K562 (cell line): ENCODE measurements around the gene CNOT10. TPM values are rescaled to one million over a fixed set of nuclear protein-coding genes. Genes with fewer than 3 reads are reported as not detected.

Experiments
- ATAC-seq: fragments of 200-7000 bp; cut with Tn5 transposase; 3 replicates; pipeline ENCODE4 v1.9.1; 2020; ENCODE audit warnings: moderate library complexity
- BruUV-seq: library from RNA; stranded (reverse); fragments of 400-500 nt; replicated peaks from 2 replicates; lab custom pipeline; 2021; lab: Mats Ljungman, UMichigan
- CTCF ChIA-PET: fragments of 300-600 bp; formaldehyde crosslinking; extraction: SDS; loops from one replicate; lab custom pipeline; 2021; ENCODE audit warnings: low intra/inter-chr PET ratio; lab: Yijun Ruan, JAX
- POLR2A ChIA-PET: fragments of 300-600, 350-650 bp; sonication (Branson Sonifier 250); formaldehyde crosslinking; extraction: SDS; loops from one replicate; lab custom pipeline; 2021; ENCODE audit warnings: antibody characterized with exemption, inconsistent platforms; lab: Yijun Ruan, JAX
- DNase-seq, 4 experiments: peaks; one replicate each; pipeline versions ENCODE4 v3.0.0 to v3.0.0-alpha.2; 2011 to 2018; ENCODE audit warnings: low spot score in 3 of 4, mixed read lengths in 3 of 4; ENCODE audit errors: extremely low read depth in 1 of 4
- FAIRE-seq: peaks from 2 replicates; lab custom pipeline; 2011; peaks lifted over from hg19 to GRCh38; lab: Jason Lieb, UNC
- H2AFZ ChIP-seq: 2 replicates; pipeline ENCODE4 v1.6.0; 2011; ENCODE audit warnings: low read depth, low read length, control low read depth, inconsistent platforms
- H3K27ac ChIP-seq: fragments of 200-600 bp; 3 replicates; pipeline ENCODE4 v1.8.0; 2011; ENCODE audit warnings: low read depth, mild to moderate bottlenecking, control low read depth, inconsistent platforms, low read length, moderate library complexity, mixed read lengths; ENCODE audit errors: extremely low read depth
- H3K27me3 ChIP-seq, 2 experiments: fragments of 300-600 bp in 1 of 2; 2 replicates in 1 of 2; 3 replicates in 1 of 2; pipeline versions ENCODE4 v1.6.0 to v1.8.0; 2011; ENCODE audit warnings: inconsistent platforms in 2 of 2, low read length in 2 of 2, mild to moderate bottlenecking in 1 of 2, mixed read lengths in 1 of 2, moderate library complexity in 1 of 2; ENCODE audit not compliant: control insufficient read depth in 2 of 2, insufficient read depth in 2 of 2
- H3K36me3 ChIP-seq: fragments of 300-600 bp; 3 replicates; pipeline ENCODE4 v1.8.0; 2011; ENCODE audit warnings: mild to moderate bottlenecking, low read length, inconsistent platforms; ENCODE audit not compliant: control insufficient read depth, insufficient read depth
- H3K4me1 ChIP-seq, 2 experiments: fragments of 200-600 bp in 1 of 2; replicated peaks in 1 of 2; 2 replicates in 1 of 2; 3 replicates in 1 of 2; pipeline versions ENCODE4 v1.5.1 to v1.8.0; 2011; ENCODE audit warnings: inconsistent platforms in 2 of 2, low read length in 2 of 2, mild to moderate bottlenecking in 1 of 2, mixed read lengths in 1 of 2, moderate library complexity in 1 of 2; ENCODE audit not compliant: control insufficient read depth in 2 of 2, insufficient read depth in 2 of 2
- H3K4me2 ChIP-seq: 2 replicates; pipeline ENCODE4 v1.6.1; 2011; ENCODE audit warnings: low read length, control low read depth, inconsistent platforms, mixed read lengths; ENCODE audit not compliant: insufficient read depth
- H3K4me3 ChIP-seq: fragments of 200-600 bp; sonication (generic), shearing (Covaris generic); 2 replicates; pipeline ENCODE4 v1.5.1; 2016; ENCODE audit warnings: control low read depth, inconsistent platforms
- H3K79me2 ChIP-seq: fragments of 200-600 bp; 3 replicates; pipeline ENCODE4 v1.8.0; 2011; ENCODE audit warnings: low read length, inconsistent platforms; ENCODE audit not compliant: control insufficient read depth, insufficient read depth
- H3K9ac ChIP-seq, 2 experiments: 2 replicates each; pipeline versions ENCODE4 v1.6.0 to v1.6.1; 2011; ENCODE audit warnings: low read depth in 2 of 2, low read length in 2 of 2, control low read depth in 1 of 2, inconsistent platforms in 1 of 2, mild to moderate bottlenecking in 1 of 2, mixed read lengths in 1 of 2; ENCODE audit not compliant: insufficient read depth in 1 of 2
- H3K9me1 ChIP-seq: one replicate; pipeline ENCODE4 v1.6.0; 2011; ENCODE audit warnings: inconsistent platforms, mild to moderate bottlenecking, low read length, moderate library complexity; ENCODE audit not compliant: control insufficient read depth, insufficient read depth
- H3K9me3 ChIP-seq: replicated peaks from 2 replicates; pipeline ENCODE4 v1.5.1; 2011; ENCODE audit warnings: low read depth, low read length, inconsistent platforms; ENCODE audit not compliant: control insufficient read depth, insufficient read depth
- H4K20me1 ChIP-seq: replicated peaks from 2 replicates; pipeline ENCODE4 v1.6.1; 2011; ENCODE audit warnings: low read length, inconsistent platforms, mixed read lengths; ENCODE audit not compliant: control insufficient read depth, insufficient read depth
- NFRKB ChIP-seq: fragments of 450-650 bp; IDR thresholded peaks from 2 replicates; pipeline ENCODE4 v1.6.1; 2016; ENCODE audit warnings: low read depth
- RAD21 ChIP-seq, 2 experiments: fragments of 250-450 bp in 1 of 2; fragments of 450-650 bp in 1 of 2; sonication (Bioruptor Pico) in 1 of 2; formaldehyde crosslinking in 1 of 2; IDR thresholded peaks in 1 of 2; conservative IDR thresholded peaks in 1 of 2; 2 replicates each; pipeline versions ENCODE4 v1.4.0 to v1.8.0; 2020 to 2022; ENCODE audit warnings: mild to moderate bottlenecking in 2 of 2, moderate library complexity in 1 of 2
- SMC3 ChIP-seq: conservative IDR thresholded peaks from 2 replicates; pipeline ENCODE4 v1.6.1; 2011; ENCODE audit warnings: low read depth, low read length, improper control_type of control experiment; ENCODE audit not compliant: insufficient read depth
- YBX1 ChIP-seq: fragments of 450-650 bp; IDR thresholded peaks from 2 replicates; pipeline ENCODE4 v1.7.1; 2016; ENCODE audit warnings: mild to moderate bottlenecking
- ZNF589 ChIP-seq: fragments of 200-800 bp; sonication (Bioruptor generic); IDR thresholded peaks from 2 replicates; pipeline ENCODE4 v1.6.1; 2016; ENCODE audit warnings: low read depth, missing genetic modification characterization, missing compliant biosample characterization
- ZNF766 ChIP-seq: fragments of 200-800 bp; sonication (Bioruptor generic); conservative IDR thresholded peaks from 2 replicates; pipeline ENCODE4 v1.6.1; 2016; ENCODE audit warnings: missing genetic modification characterization, missing compliant biosample characterization
- ZZZ3 ChIP-seq: fragments of 450-650 bp; IDR thresholded peaks from 2 replicates; pipeline ENCODE4 v1.6.1; 2016; ENCODE audit warnings: antibody characterized with exemption, mild to moderate bottlenecking, moderate library complexity
- in situ Hi-C: fragments of 300-500 bp; cut with MboI; formaldehyde crosslinking; loops from 4 replicates; pipeline ENCODE4 v1.15.0; 2018; ENCODE audit warnings: inconsistent platforms, mixed read lengths
- intact Hi-C: fragments of 100-400 bp; cut with micrococcal nuclease; formaldehyde crosslinking; loops from 2 replicates; pipeline ENCODE4 v1.14.2; 2022
- polyA plus RNA-seq, 8 experiments: library from polyadenylated mRNA; depleted of rRNA in 4 of 8; stranded (reverse) in 5 of 8; unstranded in 3 of 8; fragments of >200 nt; fragmentation: Nextera tagmentation in 2 of 8; fragmentation: Illumina TruSeq in 1 of 8; extraction: Ambion mirVana in 2 of 8; extraction: Trizol in 1 of 8; gene quantifications; 2 replicates each; pipeline versions ENCODE4 v1.2.1 to v1.2.3, GENCODE V29; 2011 to 2014; ENCODE audit warnings: inconsistent platforms in 1 of 8, missing spikeins in 1 of 8
- total RNA-seq, 7 experiments: library from RNA; depleted of rRNA in 6 of 7; stranded (reverse); fragments of >200 nt in 6 of 7; fragmentation: Illumina TruSeq in 2 of 7; extraction: Trizol in 2 of 7; gene quantifications; 2 replicates each; pipeline versions ENCODE4 v1.2.1 to v1.2.3, GENCODE V29; 2011 to 2021; ENCODE audit warnings: low replicate concordance in 1 of 7
- TF ChIP-seq, protein P1 (sequence below), 3 experiments: IDR thresholded peaks in 2 of 3; conservative IDR thresholded peaks in 1 of 3; 2 replicates each; pipeline ENCODE4 v1.5.1; 2011 to 2012; ENCODE audit warnings: low read length in 3 of 3, mild to moderate bottlenecking in 3 of 3, control low read depth in 2 of 3, improper control_type of control experiment in 1 of 3, inconsistent platforms in 1 of 3, low read depth in 1 of 3, mixed read lengths in 1 of 3, moderate library complexity in 1 of 3; ENCODE audit not compliant: insufficient read depth in 2 of 3
- TF ChIP-seq, protein P2 (sequence below): IDR thresholded peaks from 2 replicates; pipeline ENCODE4 v1.6.1; 2012; ENCODE audit warnings: low read depth, low read length, improper control_type of control experiment, borderline replicate concordance

The CNOT10 gene
- total and polyA plus RNA-seq, 9 of the 15 experiments (the other 6 are each of a cell fraction or from before 2014, with no cell fraction given) = 35.7 to 114 (median 81.9) TPM

DNA sequence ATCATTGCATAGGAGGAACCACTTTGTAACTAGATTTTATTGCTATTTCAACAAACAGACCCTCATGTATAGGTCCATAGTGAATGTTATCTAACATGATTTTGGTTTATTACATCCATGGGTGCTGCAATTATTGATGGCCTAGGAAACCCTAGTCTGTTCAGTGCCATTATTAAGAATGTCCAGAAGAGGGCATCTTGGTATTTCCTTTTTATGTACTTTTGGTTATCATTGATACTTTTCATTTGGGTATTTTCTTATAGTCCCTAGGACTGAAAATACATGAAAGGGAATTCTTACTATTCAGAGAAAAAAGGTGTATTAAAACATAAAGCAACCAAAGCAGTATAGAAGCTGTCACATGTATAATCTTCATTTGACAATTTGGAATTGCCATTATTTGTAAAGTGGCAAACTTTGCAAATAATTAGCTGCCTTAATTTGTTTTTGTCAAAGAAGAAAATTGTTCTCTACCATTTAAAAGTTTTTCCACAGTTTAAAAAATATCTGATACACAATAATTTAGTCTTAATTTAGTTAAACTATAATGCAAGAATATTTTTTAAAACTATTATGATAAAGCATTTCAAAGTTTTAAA is 48.7 kb downstream of the CNOT10 start:
- CTCF ChIA-PET = interaction anchor here (2.6 kb wide), 1 partner anchor 201 kb away, joined by 18 read pairs; no protein-coding TSS in a partner anchor
- in situ Hi-C loops = no loop called here
- POLR2A ChIA-PET = no interaction called here
- TF ChIP-seq ZNF589 = no peak
- no peak for TF ChIP-seq YBX1
- peak; percentile 35; the same call in 1 of the 2 replicates for TF ChIP-seq SMC3
- TF ChIP-seq, protein P1, sequence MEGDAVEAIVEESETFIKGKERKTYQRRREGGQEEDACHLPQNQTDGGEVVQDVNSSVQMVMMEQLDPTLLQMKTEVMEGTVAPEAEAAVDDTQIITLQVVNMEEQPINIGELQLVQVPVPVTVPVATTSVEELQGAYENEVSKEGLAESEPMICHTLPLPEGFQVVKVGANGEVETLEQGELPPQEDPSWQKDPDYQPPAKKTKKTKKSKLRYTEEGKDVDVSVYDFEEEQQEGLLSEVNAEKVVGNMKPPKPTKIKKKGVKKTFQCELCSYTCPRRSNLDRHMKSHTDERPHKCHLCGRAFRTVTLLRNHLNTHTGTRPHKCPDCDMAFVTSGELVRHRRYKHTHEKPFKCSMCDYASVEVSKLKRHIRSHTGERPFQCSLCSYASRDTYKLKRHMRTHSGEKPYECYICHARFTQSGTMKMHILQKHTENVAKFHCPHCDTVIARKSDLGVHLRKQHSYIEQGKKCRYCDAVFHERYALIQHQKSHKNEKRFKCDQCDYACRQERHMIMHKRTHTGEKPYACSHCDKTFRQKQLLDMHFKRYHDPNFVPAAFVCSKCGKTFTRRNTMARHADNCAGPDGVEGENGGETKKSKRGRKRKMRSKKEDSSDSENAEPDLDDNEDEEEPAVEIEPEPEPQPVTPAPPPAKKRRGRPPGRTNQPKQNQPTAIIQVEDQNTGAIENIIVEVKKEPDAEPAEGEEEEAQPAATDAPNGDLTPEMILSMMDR (IDR thresholded peaks at IDR 0.05 in 2 of 3, conservative IDR thresholded peaks at IDR 0.05 in 1 of 3; ENCODE audit: insufficient read depth in 2 of 3, low read depth in 1 of 3, low read length in 3 of 3) = peak; percentile 34 to 67 (median 44); a peak in 3 of 6 replicates
- peak; percentile 41; the same call in 1 of the 2 replicates for TF ChIP-seq ZZZ3
- TF ChIP-seq, protein P2, sequence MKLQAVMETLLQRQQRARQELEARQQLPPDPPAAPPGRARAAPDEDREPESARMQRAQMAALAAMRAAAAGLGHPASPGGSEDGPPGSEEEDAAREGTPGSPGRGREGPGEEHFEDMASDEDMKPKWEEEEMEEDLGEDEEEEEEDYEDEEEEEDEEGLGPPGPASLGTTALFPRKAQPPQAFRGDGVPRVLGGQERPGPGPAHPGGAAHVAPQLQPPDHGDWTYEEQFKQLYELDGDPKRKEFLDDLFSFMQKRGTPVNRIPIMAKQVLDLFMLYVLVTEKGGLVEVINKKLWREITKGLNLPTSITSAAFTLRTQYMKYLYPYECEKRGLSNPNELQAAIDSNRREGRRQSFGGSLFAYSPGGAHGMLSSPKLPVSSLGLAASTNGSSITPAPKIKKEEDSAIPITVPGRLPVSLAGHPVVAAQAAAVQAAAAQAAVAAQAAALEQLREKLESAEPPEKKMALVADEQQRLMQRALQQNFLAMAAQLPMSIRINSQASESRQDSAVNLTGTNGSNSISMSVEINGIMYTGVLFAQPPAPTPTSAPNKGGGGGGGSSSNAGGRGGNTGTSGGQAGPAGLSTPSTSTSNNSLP = 0 out of 2 replicates have a peak, but pooled peaks have one; percentile 30
- 0 out of 2 replicates have a peak, but pooled peaks have one; percentile 34 for TF ChIP-seq ZNF766 (CRISPR knock-in tag)
- peak; percentile 59 to 66 for TF ChIP-seq RAD21 (CRISPR knock-in tag; conservative IDR thresholded peaks at IDR 0.05 in 1 of 2, IDR thresholded peaks at IDR 0.05 in 1 of 2)
- no peak for TF ChIP-seq NFRKB

More for the DNA sequence above, 48.7 kb downstream of the CNOT10 start:
- Histone ChIP-seq H3K4me2 (no peak overlapping the region), H3K4me1 (no peaks in the 10 kb centered on the region), H3K9me1 (no peaks in the 10 kb centered on the region), H3K27ac (no peak overlapping the region), H3K27me3 (no peaks in the 10 kb centered on the region), H3K79me2 (no peaks in the 10 kb centered on the region), H3K4me3 (no peak overlapping the region), H4K20me1 (no peaks in the 10 kb centered on the region), H2AFZ (no peak overlapping the region), H3K36me3 (peaks cover 77% of the 10 kb centered on the region), H3K9ac (no peak overlapping the region), H3K9me3 (no peaks in the 10 kb centered on the region)
- DNase-seq = peak; percentile 23 to 42 (median 26)
- no peak for FAIRE-seq
- no TSS peak for BruUV-seq
- ATAC-seq = peak; percentile 78
- intact Hi-C loops = loop anchor here (2.0 to 5.0 kb wide), 2 partner anchors 49 to 201 kb away; no protein-coding TSS in a partner anchor
